ENCODE results near the gene MAP2. TPM values are rescaled to one million over a fixed set of nuclear protein-coding genes. Genes with fewer than 3 reads are reported as not detected.

MAP2 gene
- total and polyA plus RNA-seq, 2 donors (not counting 1 experiment from before 2014, with no cell fraction given): 1.8 to 3.0 TPM

DNA sequence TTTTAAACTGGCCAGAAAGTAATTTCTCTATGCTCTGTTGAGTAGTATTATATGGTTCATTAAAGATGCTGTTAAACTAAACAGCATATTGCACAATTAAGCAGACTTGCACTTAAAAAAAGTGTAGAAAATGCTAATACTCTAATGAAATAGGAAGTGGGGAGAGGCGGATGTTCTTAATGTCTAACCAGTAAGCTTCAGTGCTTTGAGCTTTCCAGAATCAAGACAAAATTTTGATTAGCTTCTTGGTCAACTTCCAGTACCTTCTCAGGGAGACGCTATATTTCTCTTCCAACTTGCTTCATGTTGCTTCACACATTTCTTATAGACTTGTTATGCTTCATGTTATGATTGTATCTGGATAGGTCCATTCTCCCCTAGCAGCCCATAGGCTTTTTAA, 89.1 kb downstream of the MAP2 start:
- Mint-ChIP-seq H3K4me1 (peaks cover 6% of the 10 kb centered on the region), H3K27ac (no peak overlapping the region), H3K4me3 (no peak overlapping the region), H3K9me3 (ENCODE audit: insufficient read depth) (no peaks in the 10 kb centered on the region), H3K27me3 (no peaks in the 10 kb centered on the region)
- POLR2A ChIA-PET: no interaction called here
- Histone ChIP-seq H3K4me1 (ENCODE audit: control insufficient read depth in 2 of 2, insufficient read depth in 2 of 2, low read length in 2 of 2) (peaks cover 3 to 5% of the 10 kb centered on the region in 2 donors), H3K4me3 (ENCODE audit: control extremely low read depth in 1 of 5, extremely low read depth in 1 of 5, insufficient read depth in 1 of 5, low read depth in 2 of 5, low read length in 4 of 5) (no peak overlapping the region), H3K79me2 (ENCODE audit: control insufficient read depth, insufficient read depth, low read length) (no peaks in the 10 kb centered on the region), H3K9ac (ENCODE audit: low read length) (no peak overlapping the region), H3K27me3 (replicated peaks in 1 of 4; ENCODE audit: control extremely low read depth in 1 of 4, control insufficient read depth in 3 of 4, insufficient read depth in 4 of 4, low read length in 3 of 4) (no peaks in the 10 kb centered on the region), H3K4me2 (replicated peaks; ENCODE audit: low read depth, low read length, poor library complexity, severe bottlenecking) (no peak overlapping the region), H3K9me3 (ENCODE audit: control extremely low read depth in 1 of 3, control insufficient read depth in 2 of 3, insufficient read depth in 1 of 3, low read length in 2 of 3) (no peaks in the 10 kb centered on the region), H2AFZ (ENCODE audit: insufficient read depth, low read depth, low read length, poor library complexity, severe bottlenecking) (peak overlapping the region; percentile 26), H4K20me1 (ENCODE audit: control insufficient read depth, insufficient read depth, low read length, poor library complexity, severe bottlenecking) (no peaks in the 10 kb centered on the region), H3K36me3 (replicated peaks in 1 of 2; ENCODE audit: control extremely low read depth in 1 of 2, control insufficient read depth in 1 of 2, extremely low read depth in 1 of 2, insufficient read depth in 2 of 2, low read length in 1 of 2) (no peaks in the 10 kb centered on the region), H3K27ac (ENCODE audit: low read length in 2 of 2) (no peak overlapping the region)
- intact Hi-C loops (cut with micrococcal nuclease): no loop called here
- TF ChIP-seq, protein P1, sequence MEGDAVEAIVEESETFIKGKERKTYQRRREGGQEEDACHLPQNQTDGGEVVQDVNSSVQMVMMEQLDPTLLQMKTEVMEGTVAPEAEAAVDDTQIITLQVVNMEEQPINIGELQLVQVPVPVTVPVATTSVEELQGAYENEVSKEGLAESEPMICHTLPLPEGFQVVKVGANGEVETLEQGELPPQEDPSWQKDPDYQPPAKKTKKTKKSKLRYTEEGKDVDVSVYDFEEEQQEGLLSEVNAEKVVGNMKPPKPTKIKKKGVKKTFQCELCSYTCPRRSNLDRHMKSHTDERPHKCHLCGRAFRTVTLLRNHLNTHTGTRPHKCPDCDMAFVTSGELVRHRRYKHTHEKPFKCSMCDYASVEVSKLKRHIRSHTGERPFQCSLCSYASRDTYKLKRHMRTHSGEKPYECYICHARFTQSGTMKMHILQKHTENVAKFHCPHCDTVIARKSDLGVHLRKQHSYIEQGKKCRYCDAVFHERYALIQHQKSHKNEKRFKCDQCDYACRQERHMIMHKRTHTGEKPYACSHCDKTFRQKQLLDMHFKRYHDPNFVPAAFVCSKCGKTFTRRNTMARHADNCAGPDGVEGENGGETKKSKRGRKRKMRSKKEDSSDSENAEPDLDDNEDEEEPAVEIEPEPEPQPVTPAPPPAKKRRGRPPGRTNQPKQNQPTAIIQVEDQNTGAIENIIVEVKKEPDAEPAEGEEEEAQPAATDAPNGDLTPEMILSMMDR (IDR thresholded peaks at IDR 0.05): no peak
- no peak for TF ChIP-seq EZH2 (IDR thresholded peaks at IDR 0.05; ENCODE audit: borderline replicate concordance, insufficient read depth, low read depth, low read length, poor library complexity, severe bottlenecking)
- no peak for ATAC-seq (ENCODE audit: low read depth)
- CTCF ChIA-PET: interaction anchor here (1.0 to 1.8 kb wide), 2 partner anchors 14 to 89 kb away, joined by 4 to 6 read pairs; partner anchors contain the start of gene MAP2
- DNase-seq: no peak
- no CpG with 5 or more reads among the region's 2 CpGs for WGBS (ENCODE audit: insufficient coverage)

DNA sequence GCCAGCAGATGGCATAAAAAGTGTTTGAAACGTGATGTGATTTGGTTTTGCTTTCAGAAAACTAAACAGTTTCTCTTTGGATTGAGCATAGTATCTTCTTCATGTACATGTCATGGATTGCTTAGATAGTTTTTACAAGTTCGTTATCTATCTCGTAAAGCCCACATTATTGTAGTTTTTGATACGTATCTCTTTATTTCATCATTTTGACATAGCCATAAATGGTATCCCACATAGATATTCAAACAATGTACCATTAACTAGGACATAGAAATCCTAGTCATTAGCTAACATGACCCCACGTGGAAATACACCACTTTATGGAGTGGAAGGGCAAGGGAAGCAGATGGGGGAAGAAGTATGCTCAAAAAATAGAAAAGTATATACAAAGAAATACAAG, 93.6 kb downstream of the MAP2 start:
- Histone ChIP-seq H3K27ac (ENCODE audit: low read length in 2 of 2) (no peak overlapping the region), H3K9me3 (ENCODE audit: control extremely low read depth in 1 of 3, control insufficient read depth in 2 of 3, insufficient read depth in 1 of 3, low read length in 2 of 3) (no peaks in the 10 kb centered on the region), H3K9ac (ENCODE audit: low read length) (no peak overlapping the region), H3K4me2 (replicated peaks; ENCODE audit: low read depth, low read length, poor library complexity, severe bottlenecking) (no peak overlapping the region), H2AFZ (ENCODE audit: insufficient read depth, low read depth, low read length, poor library complexity, severe bottlenecking) (no peak overlapping the region), H3K27me3 (replicated peaks in 1 of 4; ENCODE audit: control extremely low read depth in 1 of 4, control insufficient read depth in 3 of 4, insufficient read depth in 4 of 4, low read length in 3 of 4) (no peaks in the 10 kb centered on the region), H4K20me1 (ENCODE audit: control insufficient read depth, insufficient read depth, low read length, poor library complexity, severe bottlenecking) (no peaks in the 10 kb centered on the region), H3K79me2 (ENCODE audit: control insufficient read depth, insufficient read depth, low read length) (no peaks in the 10 kb centered on the region), H3K4me1 (ENCODE audit: control insufficient read depth in 2 of 2, insufficient read depth in 2 of 2, low read length in 2 of 2) (peaks cover 3 to 5% of the 10 kb centered on the region in 2 donors), H3K4me3 (ENCODE audit: control extremely low read depth in 1 of 5, extremely low read depth in 1 of 5, insufficient read depth in 1 of 5, low read depth in 2 of 5, low read length in 4 of 5) (no peak overlapping the region), H3K36me3 (replicated peaks in 1 of 2; ENCODE audit: control extremely low read depth in 1 of 2, control insufficient read depth in 1 of 2, extremely low read depth in 1 of 2, insufficient read depth in 2 of 2, low read length in 1 of 2) (no peaks in the 10 kb centered on the region)
- DNase-seq (no peak), ATAC-seq (ENCODE audit: low read depth) (no peak)
- no peaks in the 10 kb centered on the region for H3K9me3 Mint-ChIP-seq (ENCODE audit: insufficient read depth)
- CTCF ChIA-PET: no interaction called here
- no peaks in the 10 kb centered on the region for H3K27me3 Mint-ChIP-seq
- POLR2A ChIA-PET: no interaction called here
- no peak overlapping the region for H3K4me3 Mint-ChIP-seq
- H3K4me1 Mint-ChIP-seq: peaks cover 6% of the 10 kb centered on the region
- H3K27ac Mint-ChIP-seq: no peak overlapping the region
- TF ChIP-seq, protein P1 (IDR thresholded peaks at IDR 0.05): no peak
- no peak for TF ChIP-seq EZH2 (IDR thresholded peaks at IDR 0.05; ENCODE audit: borderline replicate concordance, insufficient read depth, low read depth, low read length, poor library complexity, severe bottlenecking)
- 0% methylated on average over 1 of the region's 5 CpGs for WGBS (ENCODE audit: insufficient coverage)
- intact Hi-C loops (cut with micrococcal nuclease): no loop called here

All from B cell (primary cell).